Islet of Langerhans (tissue), 1 donor: ENCODE data around the gene TADA3.

Experiments
- FAIRE-seq: peaks from one replicate; lab custom pipeline; 2011; peaks lifted over from hg19 to GRCh38; lab: Jason Lieb, UNC

Gene TADA3, protein sequence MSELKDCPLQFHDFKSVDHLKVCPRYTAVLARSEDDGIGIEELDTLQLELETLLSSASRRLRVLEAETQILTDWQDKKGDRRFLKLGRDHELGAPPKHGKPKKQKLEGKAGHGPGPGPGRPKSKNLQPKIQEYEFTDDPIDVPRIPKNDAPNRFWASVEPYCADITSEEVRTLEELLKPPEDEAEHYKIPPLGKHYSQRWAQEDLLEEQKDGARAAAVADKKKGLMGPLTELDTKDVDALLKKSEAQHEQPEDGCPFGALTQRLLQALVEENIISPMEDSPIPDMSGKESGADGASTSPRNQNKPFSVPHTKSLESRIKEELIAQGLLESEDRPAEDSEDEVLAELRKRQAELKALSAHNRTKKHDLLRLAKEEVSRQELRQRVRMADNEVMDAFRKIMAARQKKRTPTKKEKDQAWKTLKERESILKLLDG

DNA sequence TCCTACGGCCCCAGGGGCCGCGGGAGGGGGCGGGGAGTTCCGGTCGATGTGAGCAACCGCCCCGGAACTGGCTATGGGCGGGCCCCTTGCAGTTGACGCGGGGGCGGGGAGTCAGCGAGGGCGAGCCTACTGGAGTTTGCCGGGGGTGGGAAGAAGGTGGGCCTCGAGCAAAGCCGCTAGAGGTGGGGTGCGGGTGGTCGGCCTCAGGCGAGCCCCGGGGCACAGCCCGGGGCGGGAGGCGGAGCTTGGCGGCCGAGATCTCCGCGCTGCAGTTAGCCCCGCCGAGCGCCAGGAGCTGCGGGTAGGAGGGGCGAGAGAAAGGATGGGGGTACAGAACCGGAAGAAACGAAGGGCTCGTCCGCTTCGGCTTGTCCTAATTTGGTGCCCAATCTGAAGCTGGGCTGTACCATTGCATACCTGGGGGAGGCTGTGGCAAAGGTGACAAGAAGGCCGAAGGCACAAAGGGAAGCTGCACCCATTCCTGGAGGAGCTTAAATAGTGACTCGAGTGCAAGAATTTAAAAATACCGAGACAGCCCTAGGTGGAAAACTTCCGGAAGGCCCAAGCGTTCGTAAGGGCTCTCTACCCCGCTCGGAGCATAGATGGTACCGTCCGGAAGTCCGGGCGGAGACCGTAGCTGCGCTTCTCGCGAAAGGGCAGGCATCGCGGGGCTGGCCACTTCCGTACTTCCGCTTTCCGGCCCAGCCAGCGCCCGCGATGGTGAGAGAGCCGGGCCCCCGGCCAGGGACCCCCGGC lies at the start of gene TADA3, which contains the start of gene ARPC4:
Gene TADA3, minus strand, starts transcription at position 69 of the 756 bp plus-strand sequence. CDS start 1,007 bp downstream, outside the sequence.
Gene ARPC4, plus strand, starts transcription at position 678 of the 756 bp plus-strand sequence. Its CDS starts 40 bp downstream, at position 718.
- FAIRE-seq: no peak

DNA sequence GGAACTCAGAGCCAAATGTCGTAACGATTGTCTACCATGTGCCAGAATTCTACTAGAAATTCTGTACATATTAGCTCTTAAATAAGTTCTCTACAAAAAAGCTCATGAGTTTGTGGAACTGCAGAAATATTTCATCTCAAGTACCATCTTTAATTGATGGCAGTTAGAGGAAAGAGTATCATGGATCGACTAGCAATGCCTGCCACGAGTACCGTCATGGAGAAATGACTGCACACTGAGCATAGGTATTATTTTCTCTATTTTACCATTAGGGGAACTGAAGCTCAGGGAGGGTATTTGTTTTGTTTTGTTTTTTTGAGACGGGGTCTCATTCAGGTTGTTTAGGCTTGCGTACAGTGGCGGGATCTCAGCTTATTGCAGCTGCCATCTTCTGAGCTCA lies 48.7 kb upstream of the TADA3 start:
- FAIRE-seq: no peak

DNA sequence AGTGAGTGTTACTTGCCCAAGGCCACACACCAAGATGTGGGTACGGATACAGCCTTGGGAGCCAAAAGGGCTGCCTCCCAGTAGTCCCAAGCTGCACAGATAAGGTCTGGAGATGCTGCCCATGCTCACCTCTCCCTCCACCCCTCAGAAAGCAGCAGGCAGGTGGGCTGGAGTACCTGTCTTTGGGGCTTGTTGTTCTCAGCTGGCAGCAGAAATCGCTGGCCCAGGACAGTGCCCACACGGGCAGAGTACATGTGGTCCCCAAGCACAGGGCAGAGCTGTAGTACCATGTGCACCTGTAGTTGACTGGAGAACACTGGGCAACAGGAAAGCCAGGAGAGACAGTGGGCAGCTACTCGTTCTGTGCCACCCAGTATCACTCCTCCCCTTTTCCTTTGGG lies 46.6 kb upstream of the TADA3 start:
- FAIRE-seq: no peak

DNA sequence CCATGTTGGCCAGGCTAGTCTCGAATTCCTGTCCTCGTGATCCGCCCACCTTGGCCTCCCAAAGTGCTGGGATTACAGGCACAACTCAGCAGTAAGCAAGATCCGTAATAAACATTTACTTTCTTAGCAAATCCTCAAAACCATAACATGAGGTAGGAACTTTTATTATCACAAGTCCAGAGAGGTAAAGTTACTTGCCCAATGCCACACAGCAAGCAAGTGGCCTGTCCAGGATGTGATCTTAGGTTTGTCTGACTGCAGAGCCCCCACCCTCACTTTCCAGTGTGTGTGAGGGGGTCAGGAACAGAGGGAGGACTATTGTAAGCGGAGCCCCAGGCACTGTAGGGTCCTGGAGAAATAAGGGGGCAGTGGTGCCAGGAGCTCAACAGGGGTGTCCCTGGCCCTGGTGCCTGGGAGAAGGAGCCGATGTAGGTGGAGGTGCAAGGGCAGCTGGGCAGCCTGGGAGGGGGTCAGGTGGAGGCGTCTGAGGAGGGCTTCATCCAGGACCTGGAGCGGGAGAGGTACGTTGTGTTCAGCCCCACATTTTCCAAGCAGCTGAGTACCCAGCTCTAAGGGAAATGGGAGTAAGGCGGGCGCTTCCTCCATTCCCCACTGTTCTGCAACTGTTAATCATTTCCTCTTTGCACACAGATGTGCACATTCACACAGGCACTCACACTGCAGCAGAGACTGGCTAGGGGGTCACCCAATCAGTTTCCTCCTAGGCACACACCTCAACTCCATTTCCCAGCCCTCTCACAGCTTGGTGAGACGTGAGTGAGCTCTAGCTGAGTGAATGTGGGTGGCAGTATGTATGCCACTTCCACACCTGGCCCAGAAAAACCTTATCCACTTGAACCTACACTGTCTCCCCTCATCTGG lies 45.7 kb upstream of the TADA3 start:
- no peak for FAIRE-seq

DNA sequence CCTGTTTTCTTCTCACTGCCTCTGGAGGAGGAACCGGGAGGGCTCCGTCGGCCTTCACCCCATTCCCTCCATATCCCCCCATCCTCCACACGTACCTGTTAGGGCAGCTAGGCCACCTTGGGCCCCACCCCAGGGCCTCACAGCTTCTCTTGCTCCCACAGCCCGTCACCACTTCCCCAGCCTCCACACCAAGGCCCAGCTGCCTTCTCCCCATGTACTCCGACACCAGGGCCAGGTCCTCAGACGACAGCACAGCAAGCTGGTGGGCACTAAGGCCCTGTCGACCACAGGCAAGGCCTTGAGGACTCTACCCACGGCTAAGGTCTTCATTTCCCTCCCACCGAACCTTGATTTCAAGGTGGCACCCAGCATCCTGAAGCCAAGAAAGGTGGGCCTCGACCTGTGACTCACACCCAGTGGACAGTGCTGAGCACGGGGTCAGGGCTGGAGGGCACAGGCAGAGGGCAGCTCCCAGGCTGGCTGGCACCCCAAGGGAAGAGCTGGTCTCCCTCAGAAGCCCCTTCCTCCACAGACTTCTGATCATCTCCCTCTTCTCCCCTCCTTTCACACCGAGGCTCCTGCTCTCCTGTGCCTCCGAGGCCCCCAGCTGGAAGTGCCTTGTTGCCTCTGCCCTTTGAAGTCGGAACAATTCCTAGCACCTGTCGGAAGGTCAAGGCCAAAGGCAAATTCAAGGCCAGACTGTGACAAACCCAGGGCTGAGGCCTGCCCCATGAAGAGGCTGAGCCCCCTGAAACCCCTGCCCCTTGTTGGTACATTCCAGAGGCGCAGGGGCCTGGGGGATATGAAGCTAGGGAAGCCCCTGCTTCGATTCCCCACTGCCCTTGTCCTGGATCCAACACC lies 42.5 kb upstream of the TADA3 start:
- FAIRE-seq: no peak

DNA sequence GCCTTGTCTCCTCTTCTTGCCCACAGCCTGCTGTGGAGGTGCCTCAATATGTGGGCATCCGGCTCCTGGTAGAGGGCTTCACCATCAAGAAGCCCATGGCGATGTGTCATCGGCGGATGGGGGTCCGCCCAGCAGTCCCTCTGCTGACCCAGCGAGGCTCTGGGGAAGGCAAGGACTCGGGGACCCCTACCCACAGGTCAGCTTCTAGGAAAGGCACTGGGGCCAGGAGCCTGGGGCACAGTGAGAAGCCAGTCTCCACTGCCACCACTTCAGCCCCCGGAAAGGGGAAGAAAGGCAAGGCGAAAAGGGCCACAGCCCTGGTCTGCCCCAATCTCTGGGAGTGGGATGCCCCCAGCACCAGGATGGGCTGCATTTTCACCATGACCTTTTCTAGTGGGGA lies 40.8 kb upstream of the TADA3 start:
- FAIRE-seq: no peak

DNA sequence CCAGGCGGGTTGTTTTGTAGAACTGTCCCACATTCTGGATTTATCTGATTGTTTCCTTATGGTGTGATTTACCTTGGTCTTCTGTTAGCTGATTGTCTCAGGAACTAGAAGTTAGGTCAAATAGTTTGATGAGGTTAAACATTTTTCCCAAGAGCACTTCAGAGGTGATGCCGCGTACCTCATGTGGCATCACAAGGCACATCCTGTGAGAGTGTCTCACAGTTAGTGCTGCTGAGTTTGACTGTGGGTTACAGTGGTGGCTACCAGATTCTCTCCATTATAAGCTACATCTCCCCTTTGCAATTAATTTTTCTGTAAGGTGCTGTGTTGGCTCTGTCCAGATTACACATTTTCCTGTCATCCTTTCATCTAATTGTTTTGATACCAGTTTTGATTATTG lies 39.0 kb upstream of the TADA3 start:
- FAIRE-seq: no peak

DNA sequence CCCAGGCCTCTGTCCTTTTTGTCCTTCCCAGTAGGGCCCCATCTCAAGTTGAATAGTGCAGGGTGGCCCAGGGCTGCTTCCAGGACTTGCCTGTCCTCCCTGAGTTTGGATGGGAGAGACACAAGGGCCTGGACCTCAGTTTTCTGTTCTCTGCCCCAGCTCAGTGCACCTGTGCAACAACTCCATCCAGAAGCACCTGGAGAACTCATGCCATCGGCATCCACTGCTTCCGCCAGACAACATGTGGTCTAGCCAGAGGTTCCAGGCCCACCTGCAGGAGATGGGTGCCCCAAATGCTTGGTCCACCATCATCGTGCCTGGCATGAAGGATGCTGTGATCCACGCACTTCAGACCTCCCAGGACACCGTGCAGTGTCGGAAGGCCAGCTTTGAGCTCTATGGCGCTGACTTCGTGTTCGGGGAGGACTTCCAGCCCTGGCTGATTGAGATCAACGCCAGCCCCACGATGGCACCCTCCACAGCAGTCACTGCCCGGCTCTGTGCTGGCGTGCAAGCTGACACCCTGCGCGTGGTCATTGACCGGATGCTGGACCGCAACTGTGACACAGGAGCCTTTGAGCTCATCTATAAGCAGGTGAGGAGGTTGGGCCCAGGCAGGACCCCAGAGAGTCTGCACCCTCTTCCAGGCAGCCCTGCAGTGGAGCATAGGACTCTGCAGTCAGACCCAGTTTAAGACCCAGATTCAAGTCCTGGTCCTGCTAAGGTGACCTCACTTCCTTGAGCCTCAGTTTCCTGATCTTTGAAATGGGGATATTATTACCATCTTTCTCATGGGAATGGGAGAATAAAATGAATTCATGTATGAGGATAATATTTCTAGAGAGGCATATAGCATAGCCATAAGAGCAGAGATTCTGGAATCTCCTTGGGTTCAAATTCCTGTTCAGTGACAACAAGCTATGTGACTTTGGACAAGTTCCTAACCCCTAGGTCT lies 36.8 kb upstream of the TADA3 start:
- no peak for FAIRE-seq

DNA sequence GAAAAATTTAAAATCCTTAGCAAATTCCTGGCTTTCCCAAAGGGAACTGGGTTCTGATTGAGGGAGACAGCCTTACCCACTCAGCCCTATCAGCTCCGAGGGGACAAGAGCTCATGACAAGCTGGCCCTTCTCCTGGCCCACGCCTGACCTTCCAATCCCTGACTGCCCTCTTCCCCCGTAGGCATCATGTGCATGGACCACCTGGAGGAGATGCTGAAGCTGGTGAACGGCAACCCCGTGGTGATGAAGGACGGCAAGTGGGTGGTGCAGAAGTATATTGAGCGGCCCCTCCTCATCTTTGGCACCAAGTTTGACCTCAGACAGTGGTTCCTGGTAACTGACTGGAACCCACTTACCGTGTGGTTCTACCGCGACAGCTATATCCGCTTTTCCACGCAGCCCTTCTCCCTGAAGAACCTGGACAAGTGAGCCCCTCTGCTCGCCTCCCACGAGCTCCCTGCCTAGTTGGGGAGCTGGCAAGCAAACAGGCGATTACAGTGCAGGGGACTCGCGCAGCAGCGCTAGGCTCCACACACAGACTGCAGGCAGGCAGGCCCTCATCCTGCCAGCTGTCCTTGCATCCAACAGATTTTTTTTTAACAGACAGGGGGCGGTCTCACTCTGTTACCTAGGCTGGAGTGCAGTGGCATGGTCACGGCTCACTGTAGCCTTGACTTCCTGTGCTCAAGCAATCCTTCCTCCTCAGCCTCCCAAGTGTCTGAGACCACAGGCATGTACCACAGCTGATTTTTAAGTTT lies 34.7 kb upstream of the TADA3 start:
- no peak for FAIRE-seq

DNA sequence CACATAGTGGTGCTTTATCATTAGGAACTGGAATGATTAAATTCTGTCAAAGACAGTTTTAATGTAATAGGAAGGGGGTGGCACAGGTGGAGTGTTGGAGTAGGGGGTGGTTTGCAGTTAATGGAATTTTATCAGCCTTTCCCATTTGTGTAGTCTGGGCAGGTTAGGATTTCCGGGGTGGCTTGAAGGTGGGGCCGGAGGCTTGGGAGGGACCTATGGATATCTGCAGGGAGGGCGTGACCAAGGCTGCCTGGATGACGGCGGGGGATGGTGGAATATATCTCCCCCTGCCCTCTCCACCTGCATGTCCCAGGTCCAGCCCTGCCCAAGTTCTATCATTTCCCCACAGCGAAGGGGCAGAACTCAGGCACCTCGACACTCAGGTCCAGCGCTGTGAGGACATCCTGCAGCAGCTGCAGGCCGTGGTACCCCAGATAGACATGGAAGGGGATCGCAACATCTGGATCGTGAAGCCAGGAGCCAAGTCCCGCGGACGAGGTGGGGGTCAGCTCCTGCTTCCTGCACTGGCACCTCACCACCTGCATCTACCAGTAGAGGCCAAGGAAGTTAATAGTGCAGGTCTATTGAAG lies 33.3 kb upstream of the TADA3 start:
- FAIRE-seq: no peak

DNA sequence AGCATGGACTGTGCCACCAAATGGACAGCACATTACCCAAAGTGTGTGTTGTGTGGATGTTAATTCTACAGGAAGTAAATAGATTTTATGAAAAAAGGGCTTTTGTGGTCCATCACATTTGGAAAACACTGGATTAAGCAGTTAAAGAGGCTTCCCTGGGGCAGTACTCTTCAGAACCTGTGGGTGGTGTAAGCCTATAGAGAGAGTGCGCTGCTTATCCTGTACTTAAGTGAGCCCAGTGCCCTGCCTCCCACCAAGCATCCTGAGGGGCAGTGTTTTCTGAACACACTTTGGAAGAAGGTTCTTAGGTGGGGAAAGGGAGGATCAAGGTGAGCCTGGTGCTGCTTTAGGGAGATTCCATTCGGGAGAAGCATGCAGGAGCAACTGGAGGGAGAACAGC lies 28.7 kb upstream of the TADA3 start:
- FAIRE-seq: no peak

DNA sequence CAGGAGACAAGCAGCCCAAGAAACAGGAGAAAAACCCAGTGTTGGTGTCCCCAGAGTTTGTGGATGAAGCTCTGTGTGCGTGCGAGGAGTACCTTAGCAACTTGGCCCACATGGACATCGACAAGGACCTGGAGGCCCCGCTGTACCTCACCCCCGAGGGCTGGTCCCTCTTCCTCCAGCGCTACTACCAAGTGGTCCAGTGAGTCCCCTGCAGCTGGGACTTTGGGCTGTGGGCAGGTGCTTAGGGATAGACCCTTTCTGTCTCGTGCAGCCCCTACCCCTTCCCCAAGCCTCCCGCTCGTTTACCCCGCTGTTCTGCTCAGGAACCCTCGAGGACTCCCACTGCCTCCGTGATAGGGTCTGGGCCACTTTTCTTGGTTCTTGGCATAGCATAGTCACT lies 28.3 kb upstream of the TADA3 start:
- no peak for FAIRE-seq

DNA sequence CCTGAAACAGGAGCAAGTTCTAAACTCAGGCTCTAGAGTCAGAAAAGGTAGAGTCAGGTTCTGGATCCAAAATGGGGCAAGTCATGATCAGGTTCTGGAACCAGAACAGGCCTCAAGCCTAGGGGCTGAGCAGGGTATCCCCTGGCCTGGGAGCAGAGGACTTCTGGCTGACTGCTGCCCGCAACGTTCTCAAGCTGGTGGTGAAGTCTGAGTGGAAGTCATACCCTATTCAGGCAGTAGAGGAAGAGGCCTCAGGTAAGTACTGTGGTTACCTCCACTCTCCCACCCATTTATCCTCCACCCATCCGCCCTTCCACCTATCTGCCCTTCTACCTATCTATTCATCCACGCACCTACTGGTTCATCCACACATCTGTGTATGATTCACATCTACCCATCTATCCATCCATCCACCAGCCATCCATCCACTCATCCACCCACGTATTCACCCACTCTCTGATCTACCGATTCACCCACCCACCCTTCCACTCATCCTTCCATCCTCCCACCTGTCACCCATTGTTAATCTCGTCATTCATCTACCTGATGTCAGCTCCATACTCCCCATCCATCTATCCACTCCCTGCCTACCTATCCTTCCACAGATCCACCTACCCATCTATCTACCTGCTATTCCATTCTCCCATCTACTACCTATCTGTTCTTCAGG lies 26.5 kb upstream of the TADA3 start:
- no peak for FAIRE-seq

DNA sequence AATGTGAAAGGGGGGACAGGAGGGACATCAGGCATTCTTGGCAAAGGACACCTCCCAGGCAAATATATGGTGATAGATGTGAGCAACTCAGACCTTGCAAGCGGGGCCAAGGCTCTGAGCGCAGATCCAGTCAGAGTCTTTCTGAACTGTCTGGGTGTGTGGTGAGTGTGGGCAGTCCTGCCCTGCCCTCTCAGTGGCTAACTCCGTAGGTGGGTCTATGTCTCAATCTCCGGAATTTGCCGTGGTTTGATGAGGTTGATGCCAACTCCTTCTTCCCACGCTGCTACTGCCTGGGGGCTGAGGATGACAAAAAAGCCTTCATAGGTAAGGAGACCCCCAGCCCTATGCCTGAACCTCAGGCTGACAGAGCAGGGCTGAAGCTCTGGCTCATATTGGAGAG lies 25.2 kb upstream of the TADA3 start:
- no peak for FAIRE-seq

DNA sequence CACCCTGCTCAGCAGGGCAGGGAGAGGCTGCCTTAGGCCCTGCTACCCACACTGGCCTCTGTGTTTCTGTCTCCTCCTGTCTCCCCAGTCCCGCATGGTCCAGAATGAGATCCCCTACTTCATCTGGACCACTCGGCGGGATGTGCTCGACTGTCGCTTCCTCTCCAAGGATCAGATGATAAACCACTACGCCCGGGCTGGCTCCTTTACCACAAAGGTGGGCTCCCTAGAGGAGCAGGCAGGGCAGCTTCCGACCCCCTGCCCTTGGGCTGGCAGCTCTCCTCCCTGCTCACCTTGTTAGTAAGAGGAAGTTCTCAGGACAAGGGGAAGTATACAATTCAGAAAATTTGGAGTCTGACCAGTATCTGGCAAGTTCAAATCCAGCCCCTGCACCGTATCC lies 23.7 kb upstream of the TADA3 start:
- FAIRE-seq: no peak

DNA sequence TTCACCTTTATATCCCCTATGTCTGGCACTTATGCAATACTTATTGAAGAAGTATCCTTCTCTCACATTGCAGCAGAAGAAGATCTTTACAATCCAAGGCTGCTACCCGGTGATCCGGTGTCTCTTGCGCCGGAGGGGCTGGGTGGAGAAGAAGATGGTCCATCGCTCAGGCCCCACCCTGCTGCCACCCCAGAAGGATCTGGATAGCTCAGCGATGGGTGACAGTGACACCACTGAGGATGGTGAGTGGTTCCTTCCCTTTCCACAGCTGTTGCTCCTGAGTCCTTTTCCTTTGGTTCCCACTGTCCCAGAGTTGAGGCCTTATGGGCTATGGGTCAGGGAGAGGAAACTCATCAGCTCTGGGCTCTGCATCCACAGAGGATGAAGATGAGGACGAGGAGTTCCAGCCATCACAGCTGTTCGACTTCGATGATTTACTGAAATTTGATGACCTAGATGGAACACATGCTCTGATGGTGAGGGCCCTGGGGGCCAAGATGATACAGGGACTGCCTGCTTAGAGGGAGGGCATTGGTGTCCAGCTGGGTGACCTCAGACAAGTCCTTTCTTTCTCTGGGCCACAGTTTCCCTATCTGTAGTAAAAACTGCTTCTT lies 20.7 kb upstream of the TADA3 start:
- FAIRE-seq: no peak

DNA sequence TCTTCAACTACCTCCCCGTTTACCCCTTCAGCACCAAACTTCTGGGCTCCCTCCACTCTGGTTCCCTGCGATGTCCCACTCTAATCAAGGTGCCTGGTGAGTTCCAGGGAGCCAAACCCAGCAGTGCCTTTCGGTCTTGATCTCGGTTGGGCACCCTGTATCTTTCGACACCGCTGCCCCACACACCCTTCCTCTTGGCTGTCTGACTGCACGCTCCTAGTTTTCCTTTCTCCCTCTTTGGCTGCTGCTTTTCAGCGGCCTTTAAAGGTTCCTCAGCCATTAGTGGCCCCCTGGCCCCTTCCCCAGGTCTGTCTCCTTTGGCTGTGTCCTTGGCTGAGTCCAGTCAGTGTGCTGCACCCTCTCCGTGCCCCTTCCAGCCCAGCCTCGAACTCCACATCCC lies 18.6 kb upstream of the TADA3 start:
- no peak for FAIRE-seq

DNA sequence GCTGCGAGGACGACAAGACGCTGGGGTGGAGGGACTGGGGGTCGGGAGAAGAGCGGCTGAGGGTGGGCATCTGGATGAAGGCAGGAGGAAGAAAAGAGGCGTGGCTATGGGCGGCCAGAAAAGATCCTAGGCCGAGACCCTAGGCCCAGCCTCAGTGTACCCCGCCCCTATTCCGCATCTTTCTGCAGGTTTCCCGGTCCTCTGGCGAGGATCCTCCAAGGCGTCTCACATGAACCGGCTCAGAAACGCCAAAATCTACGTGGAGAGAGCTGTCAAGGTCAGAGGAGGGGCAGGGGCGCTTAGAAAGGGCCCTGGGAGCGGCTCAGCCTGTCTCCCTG lies 18.1 kb upstream of the TADA3 start:
- no peak for FAIRE-seq
